ENCODE results near the gene KBTBD13.

DNA sequence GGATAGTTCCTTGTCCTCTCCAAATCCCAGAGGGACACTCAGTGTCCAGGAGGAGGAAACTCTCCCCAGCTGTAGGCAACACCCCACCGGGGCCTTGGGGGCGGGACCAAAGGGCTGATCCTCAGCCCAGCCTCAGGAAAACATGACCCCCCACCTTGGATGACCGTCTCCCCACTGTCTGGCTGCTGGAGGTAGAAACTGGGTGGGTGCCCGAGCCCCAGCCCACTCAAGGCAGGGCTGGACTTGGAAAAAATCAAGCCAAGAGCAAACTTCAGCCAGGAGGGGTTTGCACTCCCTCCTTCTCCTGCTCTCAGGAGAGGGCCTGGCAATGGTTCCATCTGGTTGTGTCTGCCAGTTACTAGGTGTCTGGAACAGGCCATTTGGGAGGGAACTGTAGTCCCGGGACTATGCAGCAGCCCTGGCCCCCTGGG, 5.2 kb upstream of the KBTBD13 start:
- TF ChIP-seq, protein P1, sequence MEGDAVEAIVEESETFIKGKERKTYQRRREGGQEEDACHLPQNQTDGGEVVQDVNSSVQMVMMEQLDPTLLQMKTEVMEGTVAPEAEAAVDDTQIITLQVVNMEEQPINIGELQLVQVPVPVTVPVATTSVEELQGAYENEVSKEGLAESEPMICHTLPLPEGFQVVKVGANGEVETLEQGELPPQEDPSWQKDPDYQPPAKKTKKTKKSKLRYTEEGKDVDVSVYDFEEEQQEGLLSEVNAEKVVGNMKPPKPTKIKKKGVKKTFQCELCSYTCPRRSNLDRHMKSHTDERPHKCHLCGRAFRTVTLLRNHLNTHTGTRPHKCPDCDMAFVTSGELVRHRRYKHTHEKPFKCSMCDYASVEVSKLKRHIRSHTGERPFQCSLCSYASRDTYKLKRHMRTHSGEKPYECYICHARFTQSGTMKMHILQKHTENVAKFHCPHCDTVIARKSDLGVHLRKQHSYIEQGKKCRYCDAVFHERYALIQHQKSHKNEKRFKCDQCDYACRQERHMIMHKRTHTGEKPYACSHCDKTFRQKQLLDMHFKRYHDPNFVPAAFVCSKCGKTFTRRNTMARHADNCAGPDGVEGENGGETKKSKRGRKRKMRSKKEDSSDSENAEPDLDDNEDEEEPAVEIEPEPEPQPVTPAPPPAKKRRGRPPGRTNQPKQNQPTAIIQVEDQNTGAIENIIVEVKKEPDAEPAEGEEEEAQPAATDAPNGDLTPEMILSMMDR (conservative IDR thresholded peaks at IDR 0.05; ENCODE audit: low read length): no peak
- no peak for TF ChIP-seq EZH2phosphoT487 (IDR thresholded peaks at IDR 0.05; ENCODE audit: borderline replicate concordance)
